IMR-90 (cell line): ENCODE measurements around the gene VPS37C.

Experiments
- BHLHE40 ChIP-seq: fragments of 150-350 bp; IDR thresholded peaks from 2 replicates; pipeline ENCODE4 v1.6.1; 2016; ENCODE audit warnings: mild to moderate bottlenecking, low read depth, low read length
- CEBPB ChIP-seq: IDR thresholded peaks from 2 replicates; pipeline ENCODE4 v1.6.1; 2012; ENCODE audit warnings: low read depth, low read length, improper control_type of control experiment
- MAFK ChIP-seq: IDR thresholded peaks from 2 replicates; pipeline ENCODE4 v1.6.1; 2012; ENCODE audit warnings: low read depth, low read length, improper control_type of control experiment
- NFE2L2 ChIP-seq: fragments of 150-350 bp; IDR thresholded peaks from 2 replicates; pipeline ENCODE4 v1.6.1; 2016; ENCODE audit warnings: low read depth, mild to moderate bottlenecking, low read length
- POLR2A ChIP-seq: IDR thresholded peaks from 2 replicates; pipeline ENCODE4 v1.6.1; 2012; ENCODE audit warnings: mild to moderate bottlenecking, low read depth, low read length
- RFX5 ChIP-seq: IDR thresholded peaks from 2 replicates; pipeline ENCODE4 v1.8.0; 2012; ENCODE audit warnings: low read depth, mild to moderate bottlenecking, low read length, moderate library complexity
- USF2 ChIP-seq: fragments of 150-350 bp; IDR thresholded peaks from 2 replicates; pipeline ENCODE4 v1.6.1; 2017; ENCODE audit warnings: mild to moderate bottlenecking, antibody characterized with exemption, low read length, low read depth
- TF ChIP-seq, protein P1 (sequence below): conservative IDR thresholded peaks from 2 replicates; pipeline ENCODE4 v1.5.1; 2012; ENCODE audit warnings: mild to moderate bottlenecking, low read depth, low read length, improper control_type of control experiment

GRCh38 chr11:61126256-61126655, 35.0 kb downstream of the VPS37C start:
- TF ChIP-seq USF2 (no peak), POLR2A (no peak), RFX5 (no peak), BHLHE40 (no peak), NFE2L2 (no peak), CEBPB (no peak), MAFK (no peak)
- TF ChIP-seq, protein P1, sequence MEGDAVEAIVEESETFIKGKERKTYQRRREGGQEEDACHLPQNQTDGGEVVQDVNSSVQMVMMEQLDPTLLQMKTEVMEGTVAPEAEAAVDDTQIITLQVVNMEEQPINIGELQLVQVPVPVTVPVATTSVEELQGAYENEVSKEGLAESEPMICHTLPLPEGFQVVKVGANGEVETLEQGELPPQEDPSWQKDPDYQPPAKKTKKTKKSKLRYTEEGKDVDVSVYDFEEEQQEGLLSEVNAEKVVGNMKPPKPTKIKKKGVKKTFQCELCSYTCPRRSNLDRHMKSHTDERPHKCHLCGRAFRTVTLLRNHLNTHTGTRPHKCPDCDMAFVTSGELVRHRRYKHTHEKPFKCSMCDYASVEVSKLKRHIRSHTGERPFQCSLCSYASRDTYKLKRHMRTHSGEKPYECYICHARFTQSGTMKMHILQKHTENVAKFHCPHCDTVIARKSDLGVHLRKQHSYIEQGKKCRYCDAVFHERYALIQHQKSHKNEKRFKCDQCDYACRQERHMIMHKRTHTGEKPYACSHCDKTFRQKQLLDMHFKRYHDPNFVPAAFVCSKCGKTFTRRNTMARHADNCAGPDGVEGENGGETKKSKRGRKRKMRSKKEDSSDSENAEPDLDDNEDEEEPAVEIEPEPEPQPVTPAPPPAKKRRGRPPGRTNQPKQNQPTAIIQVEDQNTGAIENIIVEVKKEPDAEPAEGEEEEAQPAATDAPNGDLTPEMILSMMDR = no peak
